Right atrium auricular region (tissue), 2 donors: ENCODE data around the gene RPS14. TPM values are rescaled to one million over a fixed set of nuclear protein-coding genes. Genes with fewer than 3 reads are reported as not detected.
"Not testable (repeated sequence)": the region's sequence is repeated elsewhere in the genome, so short reads cannot be mapped to it uniquely, and the experiment has no call there.

ENCODE experiments used
- DNase-seq: peaks from one replicate; pipeline ENCODE4 v3.0.0-alpha.2; 2019; ENCODE audit warnings: low spot score
- H3K27ac ChIP-seq, 2 donors: fragments of 200-600 bp; sonication (generic); 1 replicate in 1 of 2; 2 replicates in 1 of 2; pipeline ENCODE4 v1.5.1; 2016 to 2019
- H3K27me3 ChIP-seq, 2 donors: fragments of 200-600 bp; sonication (generic); one replicate each; pipeline versions ENCODE4 v1.5.1 to v1.6.0; 2017 to 2019
- H3K36me3 ChIP-seq: fragments of 200-600 bp; sonication (generic); one replicate; pipeline ENCODE4 v1.5.1; 2016
- H3K4me1 ChIP-seq, 2 donors: fragments of 200-600 bp; sonication (generic); one replicate each; pipeline versions ENCODE4 v1.5.1 to v1.6.0; 2017 to 2019
- H3K4me3 ChIP-seq, 2 donors: fragments of 200-600 bp; sonication (generic); 1 replicate in 1 of 2; 2 replicates in 1 of 2; pipeline ENCODE4 v1.5.1; 2017 to 2019; ENCODE audit warnings: mild to moderate bottlenecking in 1 of 2, moderate library complexity in 1 of 2
- H3K9me3 ChIP-seq, 2 donors: fragments of 200-600 bp; sonication (generic); one replicate each; pipeline ENCODE4 v1.5.1; 2019
- CTCF ChIP-seq, 2 donors: fragments of 200-600 bp; sonication (generic); IDR thresholded peaks; one replicate each; pipeline ENCODE4 v1.5.1; 2019; ENCODE audit warnings: antibody characterized with exemption in 2 of 2
- total RNA-seq, 2 donors: library from RNA; depleted of rRNA; stranded (reverse); fragments of >200 nt; gene quantifications; one replicate each; pipeline ENCODE4 v1.1.0, GENCODE V29; 2016

RPS14 gene
- total RNA-seq, 2 donors from 2014 or later, result 1,334 to 2,461 TPM

- peaks cover 0 to 8% of the 10 kb centered on the region in 2 donors for H3K4me1 ChIP-seq
- H3K27me3 ChIP-seq, result no peaks in the 10 kb centered on the region
- no peak overlapping the region for H3K4me3 ChIP-seq
- no peaks in the 10 kb centered on the region for H3K36me3 ChIP-seq
- H3K9me3 ChIP-seq, result no peaks in the 10 kb centered on the region
- H3K27ac ChIP-seq, result no peak overlapping the region
- TF ChIP-seq CTCF (IDR thresholded peaks at IDR 0.05), result no peak
- no peak for DNase-seq
Observed at GRCh38 chr5:150454492-150455229, 5.1 kb upstream of the RPS14 start.

DNA sequence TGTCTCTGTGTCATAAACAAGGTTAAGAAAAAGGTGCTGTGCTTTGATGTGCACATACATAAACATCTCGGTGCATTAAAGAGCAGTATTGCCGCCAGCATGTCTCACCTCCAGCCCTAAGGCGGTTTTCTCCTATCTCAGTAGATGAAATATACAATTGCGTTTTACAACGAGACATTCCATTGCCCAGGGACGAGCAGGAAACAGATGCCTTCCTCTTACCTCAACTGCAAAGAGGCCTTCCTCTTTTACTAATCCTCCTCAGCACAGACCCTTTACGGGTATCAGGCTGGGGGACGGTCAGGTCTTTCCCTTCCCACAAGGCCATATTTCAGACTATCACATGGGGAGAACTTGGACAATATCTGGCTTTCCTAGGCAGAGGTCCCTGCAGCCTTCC is 4.5 kb upstream of the RPS14 start:
- DNase-seq, H3K27ac ChIP-seq, H3K9me3 ChIP-seq, H3K27me3 ChIP-seq, H3K36me3 ChIP-seq, H3K4me3 ChIP-seq, H3K4me1 ChIP-seq: not testable (repeated sequence)

DNA sequence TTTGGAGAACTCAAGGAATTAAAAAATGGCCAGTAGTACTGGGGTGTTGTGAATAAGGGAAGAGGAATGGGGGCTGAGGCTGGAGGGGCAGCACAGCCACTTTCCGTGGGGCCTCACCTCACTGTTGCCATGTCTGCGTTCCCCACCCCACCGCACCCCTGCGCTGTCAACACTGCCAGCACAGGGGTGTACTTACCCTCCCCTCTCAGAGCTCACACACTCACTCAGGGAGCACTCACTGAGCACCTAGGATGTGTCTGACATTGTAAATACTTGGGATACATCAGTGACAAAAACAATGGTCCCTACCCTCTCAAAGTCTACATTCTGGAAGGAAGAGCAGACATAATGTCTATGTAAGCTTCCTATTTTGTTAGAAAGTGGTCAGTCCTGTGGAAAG is 3.4 kb upstream of the RPS14 start:
- Histone ChIP-seq H3K36me3 (no peaks in the 10 kb centered on the region), H3K27me3 (no peaks in the 10 kb centered on the region), H3K4me1 (peaks cover 0 to 10% of the 10 kb centered on the region in 2 donors), H3K4me3 (no peak overlapping the region), H3K9me3 (no peaks in the 10 kb centered on the region), H3K27ac (no peak overlapping the region)
- DNase-seq, result no peak
- TF ChIP-seq CTCF (IDR thresholded peaks at IDR 0.05), result no peak

- H3K4me3 ChIP-seq, result no peak overlapping the region
- no peaks in the 10 kb centered on the region for H3K9me3 ChIP-seq
- peaks cover 0 to 22% of the 10 kb centered on the region in 2 donors for H3K4me1 ChIP-seq
- DNase-seq, result no peak
- H3K27ac ChIP-seq, result no peak overlapping the region
- TF ChIP-seq CTCF (IDR thresholded peaks at IDR 0.05), result no peak
- no peaks in the 10 kb centered on the region for H3K27me3 ChIP-seq
- H3K36me3 ChIP-seq, result peaks cover 9% of the 10 kb centered on the region
Observed at GRCh38 chr5:150451594-150451993, 2.1 kb upstream of the RPS14 start.

DNA sequence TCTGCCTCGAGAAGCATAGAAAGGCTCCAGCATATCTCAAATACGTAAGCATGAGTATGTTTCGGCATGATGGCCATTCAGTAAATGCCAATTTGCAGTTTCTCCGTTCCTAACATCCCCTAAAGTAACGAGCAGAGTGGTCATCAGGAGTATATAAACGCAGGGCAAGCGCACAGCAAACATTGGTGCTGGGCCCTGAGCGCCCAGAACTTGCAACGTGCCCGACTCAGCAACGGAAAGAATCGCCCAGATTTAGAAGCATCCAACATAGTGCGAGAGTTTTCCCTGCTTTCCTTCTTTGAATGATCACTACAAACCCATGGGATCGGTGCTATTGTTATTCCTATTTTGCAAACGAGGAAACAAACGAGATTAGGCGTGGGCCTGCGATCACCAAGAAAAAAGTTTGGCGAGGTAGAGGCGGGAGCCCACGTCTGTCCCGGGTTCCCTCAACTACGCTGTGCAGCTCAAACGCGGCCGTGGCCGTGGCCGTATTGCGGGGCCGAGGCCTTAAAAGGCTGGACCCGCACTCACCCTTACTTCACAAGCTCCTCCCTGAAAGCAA is 505 bp downstream of the RPS14 start:
- Histone ChIP-seq H3K9me3 (no peaks in the 10 kb centered on the region), H3K4me1 (peaks cover 0 to 22% of the 10 kb centered on the region in 2 donors), H3K27me3 (no peaks in the 10 kb centered on the region), H3K27ac (peak overlapping the region; percentile 92 to 94), H3K4me3 (peak overlapping the region; percentile 76 to 77), H3K36me3 (peaks cover 35% of the 10 kb centered on the region)
- peak; percentile 60 for DNase-seq
- no peak for TF ChIP-seq CTCF (IDR thresholded peaks at IDR 0.05)

- no peak for DNase-seq
- Histone ChIP-seq H3K36me3 (peaks cover 42% of the 10 kb centered on the region), H3K9me3 (no peaks in the 10 kb centered on the region), H3K27ac (peak overlapping the region; percentile 92 to 94), H3K27me3 (no peaks in the 10 kb centered on the region), H3K4me1 (peaks cover 0 to 22% of the 10 kb centered on the region in 2 donors), H3K4me3 (peak overlapping the region; percentile 76 to 77)
- TF ChIP-seq CTCF (IDR thresholded peaks at IDR 0.05), result no peak
Observed at GRCh38 chr5:150448334-150448733, 1.2 kb downstream of the RPS14 start.
